GM19351 (cell line): ENCODE measurements around the gene POU2F1.

Source experiments
- ATAC-seq: cut with Tn5 transposase; IDR thresholded peaks from one replicate; pipeline ENCODE4 v1.9.1; 2021; ENCODE audit warnings: mild to moderate bottlenecking, moderate library complexity; ENCODE audit not compliant: unreplicated experiment

The POU2F1 gene

GRCh38 chr1:167359295-167359694 is 138.6 kb downstream of the POU2F1 start:
- no peak for ATAC-seq

DNA sequence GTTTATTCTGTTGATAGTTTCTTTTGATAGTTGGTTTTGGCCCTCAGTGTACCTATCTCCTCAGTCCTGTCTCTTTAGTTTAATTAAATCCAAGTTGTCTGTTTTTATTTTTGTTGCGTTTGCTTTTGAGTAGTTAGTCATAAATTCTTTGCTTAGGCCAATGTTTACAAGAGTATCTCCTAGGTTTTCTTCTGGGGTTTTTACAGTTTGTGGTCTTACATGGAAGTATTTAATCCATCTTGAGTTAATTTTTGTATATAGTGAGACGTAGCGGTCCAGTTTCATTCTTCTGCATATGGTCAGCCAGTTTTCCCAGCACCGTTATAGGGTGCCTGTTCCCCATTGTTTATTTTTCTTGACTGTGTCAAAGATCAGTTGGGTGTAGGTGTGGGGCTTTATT is 139.4 kb downstream of the POU2F1 start:
- ATAC-seq, result no peak

- no peak for ATAC-seq
Observed at GRCh38 chr1:167362638-167363037, 142.0 kb downstream of the POU2F1 start.

DNA sequence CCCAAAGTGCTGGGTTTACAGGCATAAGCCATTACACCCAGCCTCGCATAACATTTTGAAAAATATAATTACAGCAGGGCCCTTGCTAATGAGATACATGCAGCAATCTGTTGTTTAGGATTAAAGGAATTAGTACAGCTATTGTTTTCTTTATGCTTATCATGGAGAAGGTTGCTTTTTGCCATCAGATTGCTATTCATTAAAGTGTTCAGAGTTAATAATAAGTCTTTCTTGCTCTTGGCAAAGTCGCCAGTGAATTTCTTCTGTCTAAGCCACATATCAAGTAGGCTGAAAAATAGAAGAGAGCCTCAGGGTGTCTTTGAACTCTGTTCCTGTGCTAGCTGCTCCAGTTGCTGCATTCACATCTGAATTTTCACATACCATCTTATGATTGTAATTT is 144.1 kb downstream of the POU2F1 start:
- ATAC-seq, result no peak

DNA sequence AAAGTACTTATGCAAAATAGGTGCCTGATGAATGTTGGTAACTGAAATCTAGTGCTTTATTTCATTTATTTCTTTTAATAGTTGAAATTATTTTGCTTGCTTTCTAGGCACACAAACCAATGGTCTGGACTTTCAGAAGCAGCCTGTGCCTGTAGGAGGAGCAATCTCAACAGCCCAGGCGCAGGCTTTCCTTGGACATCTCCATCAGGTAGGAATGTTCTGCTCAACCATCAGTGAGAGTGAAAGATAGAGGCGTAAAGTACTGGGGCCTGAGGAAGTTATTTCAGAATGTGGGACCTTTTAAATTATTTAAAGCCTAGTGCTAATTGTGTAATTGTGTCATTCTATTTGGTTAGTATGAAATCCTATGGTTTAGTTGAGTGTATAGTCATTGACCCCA is 144.7 kb downstream of the POU2F1 start:
- ATAC-seq, result no peak

- no peak for ATAC-seq
Observed at GRCh38 chr1:167367705-167368104, 147.0 kb downstream of the POU2F1 start.

DNA sequence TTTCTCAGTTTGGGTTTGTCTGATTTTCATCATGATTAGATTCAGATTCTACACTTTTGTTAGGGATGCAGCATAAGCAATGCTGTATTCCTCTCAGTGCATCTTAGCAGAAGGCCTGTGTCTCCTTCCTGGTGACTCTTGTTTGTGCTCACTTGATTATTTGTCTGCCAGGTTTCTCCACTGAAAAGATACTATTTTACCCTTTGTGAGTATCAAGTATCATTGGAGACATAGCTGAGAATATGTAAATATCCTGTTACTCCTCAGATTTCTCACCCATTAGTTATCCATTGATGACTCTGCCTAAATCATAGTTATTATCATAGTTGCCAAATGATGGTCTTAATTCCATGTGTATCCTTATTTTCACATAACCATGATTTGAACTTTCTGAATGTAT is 148.5 kb downstream of the POU2F1 start:
- no peak for ATAC-seq

GRCh38 chr1:167369933-167370332 is 149.2 kb downstream of the POU2F1 start:
- no peak for ATAC-seq

- ATAC-seq, result no peak
Observed at GRCh38 chr1:167371030-167371429, 150.3 kb downstream of the POU2F1 start.

- ATAC-seq, result no peak
Observed at GRCh38 chr1:167373398-167373797, 152.7 kb downstream of the POU2F1 start.

- ATAC-seq, result no peak
Observed at GRCh38 chr1:167373986-167374385, 153.3 kb downstream of the POU2F1 start.

GRCh38 chr1:167375949-167376348 is 155.3 kb downstream of the POU2F1 start:
- no peak for ATAC-seq

DNA sequence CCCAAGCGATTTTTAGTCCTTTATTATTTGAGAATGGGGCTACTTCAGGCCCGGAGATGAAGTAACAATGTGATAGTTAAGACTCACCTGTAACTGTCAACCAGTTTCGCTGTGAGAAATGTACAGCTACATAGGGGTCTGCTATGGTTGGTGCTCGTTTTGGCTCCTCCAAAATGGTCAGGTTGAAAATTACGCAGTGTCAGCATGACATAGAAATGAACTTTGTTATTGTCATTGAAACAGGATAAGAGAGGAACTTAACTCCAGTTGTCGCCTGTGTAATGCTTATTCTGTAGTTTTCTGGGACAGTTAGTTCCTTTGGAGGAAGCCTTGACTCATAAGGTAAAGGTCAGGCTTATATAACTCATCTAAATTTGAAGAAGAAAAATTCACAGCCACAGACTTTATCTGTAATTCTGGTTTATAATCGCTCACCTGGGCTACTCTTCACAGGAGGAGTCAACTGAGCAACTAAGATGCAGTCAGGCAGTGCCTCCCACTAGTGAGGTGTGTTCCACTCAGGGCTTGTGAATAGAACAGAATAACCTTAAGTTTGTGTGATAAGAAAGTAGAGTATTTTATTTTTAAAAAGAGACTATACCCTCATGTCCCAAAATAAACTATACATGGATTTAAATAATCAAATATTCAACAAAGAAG is 166.7 kb downstream of the POU2F1 start:
- no peak for ATAC-seq

DNA sequence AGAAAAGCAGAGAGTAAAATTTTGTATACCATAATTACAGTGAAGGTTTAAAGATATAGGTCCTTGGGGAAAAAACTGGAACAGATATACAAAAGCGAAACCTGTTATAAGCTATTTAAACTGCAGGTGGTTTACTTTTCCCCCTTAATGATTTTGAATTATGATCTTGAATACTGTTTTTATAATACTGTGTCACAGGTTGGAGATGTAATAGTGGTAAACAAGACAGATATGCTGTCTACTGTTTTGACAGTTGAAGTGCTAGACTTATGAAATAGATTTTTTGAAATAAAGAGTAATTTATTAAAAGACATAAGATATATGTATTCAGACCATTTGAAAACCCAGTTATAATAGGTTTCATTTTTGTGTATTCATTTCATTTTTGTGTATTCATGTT is 168.3 kb downstream of the POU2F1 start:
- ATAC-seq, result no peak

DNA sequence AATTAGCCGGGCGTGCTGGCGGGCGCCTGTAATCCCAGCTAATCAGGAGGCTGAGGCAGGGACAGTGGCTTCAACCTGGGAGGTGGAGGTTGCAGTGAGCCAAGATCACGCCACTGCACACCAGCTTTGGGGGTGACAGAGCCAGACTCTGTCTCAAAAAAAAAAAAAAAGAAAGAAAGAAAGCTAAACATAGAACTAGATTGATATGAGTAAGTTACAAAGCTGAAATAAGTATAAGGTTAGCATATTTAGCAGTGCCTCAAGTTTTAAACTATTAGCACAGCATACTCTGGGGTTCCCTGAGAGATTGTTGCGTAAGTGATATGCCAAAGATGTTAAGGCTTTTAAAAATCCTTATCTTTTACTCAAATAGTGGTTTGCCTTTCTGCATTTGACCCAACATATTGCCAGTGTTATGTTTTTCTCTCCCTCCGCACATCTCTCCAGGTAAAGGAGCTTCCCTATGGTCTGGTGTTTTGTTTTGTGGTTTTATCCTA is 171.6 kb downstream of the POU2F1 start:
- ATAC-seq, result no peak

- no peak for ATAC-seq
Observed at GRCh38 chr1:167400359-167400953, 179.8 kb downstream of the POU2F1 start.

- ATAC-seq, result peak; percentile 81
Observed at GRCh38 chr1:167401260-167401873, 180.7 kb downstream of the POU2F1 start.

GRCh38 chr1:167404161-167404888 is 183.6 kb downstream of the POU2F1 start:
- no peak for ATAC-seq

DNA sequence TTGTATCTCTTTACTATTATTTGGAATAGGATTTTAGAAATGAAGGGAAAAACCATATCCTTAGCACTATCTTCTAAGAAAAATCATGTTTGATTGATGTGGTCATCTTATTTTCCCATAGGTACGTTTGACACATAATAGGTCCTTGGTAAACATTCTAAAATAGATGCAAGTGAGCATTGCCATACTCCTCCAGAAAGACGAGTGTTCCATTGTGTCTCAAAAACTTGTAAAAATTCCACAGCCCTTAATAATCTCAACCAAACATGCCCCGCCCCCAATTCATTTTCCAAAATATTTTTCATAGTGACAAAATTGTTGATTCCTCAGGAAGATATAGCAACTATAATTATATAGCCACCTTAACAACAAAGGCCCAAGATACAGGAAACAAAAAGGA is 184.2 kb downstream of the POU2F1 start:
- ATAC-seq, result no peak

GRCh38 chr1:167408355-167408754 is 187.7 kb downstream of the POU2F1 start:
- ATAC-seq, result no peak

DNA sequence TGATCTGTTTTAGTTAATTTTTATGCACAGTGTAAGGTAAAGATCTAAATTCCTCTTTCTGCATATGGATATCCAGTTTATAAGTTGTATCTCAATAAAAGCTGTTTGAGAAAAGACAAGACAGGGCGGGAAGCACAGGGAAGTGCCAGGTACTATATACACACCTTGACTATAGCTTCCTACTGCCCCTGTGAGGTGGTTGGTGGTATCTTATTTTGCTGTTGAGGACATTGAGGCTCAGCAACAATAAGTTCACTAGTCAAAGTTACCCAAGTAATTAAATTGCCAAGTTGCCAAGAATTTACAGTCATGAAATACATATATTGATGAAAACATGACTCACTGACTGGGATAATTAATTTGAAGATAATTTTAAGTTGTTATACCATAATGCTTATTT is 188.5 kb downstream of the POU2F1 start:
- no peak for ATAC-seq

DNA sequence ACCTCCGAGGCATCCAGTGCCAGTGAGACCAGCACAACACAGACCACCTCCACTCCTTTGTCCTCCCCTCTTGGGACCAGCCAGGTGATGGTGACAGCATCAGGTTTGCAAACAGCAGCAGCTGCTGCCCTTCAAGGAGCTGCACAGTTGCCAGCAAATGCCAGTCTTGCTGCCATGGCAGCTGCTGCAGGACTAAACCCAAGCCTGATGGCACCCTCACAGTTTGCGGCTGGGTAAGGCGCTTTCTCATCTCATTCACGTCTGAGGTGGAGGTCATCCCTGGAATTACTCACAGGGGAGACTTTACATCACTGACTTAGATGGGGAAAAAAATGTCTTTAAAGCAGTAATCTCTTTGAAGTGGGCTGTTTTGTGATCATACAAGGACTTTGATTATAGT is 191.4 kb downstream of the POU2F1 start:
- no peak for ATAC-seq
